GM12878 (cell line): ENCODE measurements around the gene KCNA1.

Source experiments
- CEBPB ChIP-seq, 2 experiments: fragments of 150-350 bp in 1 of 2; IDR thresholded peaks; 2 replicates each; pipeline ENCODE4 v1.6.1; 2012 to 2014; ENCODE audit warnings: low read depth in 2 of 2, low read length in 2 of 2, borderline replicate concordance in 1 of 2, inconsistent platforms in 1 of 2
- ELK1 ChIP-seq: IDR thresholded peaks from 2 replicates; pipeline ENCODE4 v1.6.1; 2012; ENCODE audit warnings: low read depth, low read length, improper control_type of control experiment
- EZH2 ChIP-seq: IDR thresholded peaks from 2 replicates; pipeline ENCODE4 v1.6.1; 2012; ENCODE audit warnings: low read depth, mild to moderate bottlenecking, control low read depth, inconsistent platforms, low read length, borderline replicate concordance; ENCODE audit not compliant: control insufficient read depth
- POLR2A ChIP-seq: IDR thresholded peaks from 2 replicates; pipeline ENCODE4 v1.6.1; 2011; ENCODE audit warnings: low read depth, mild to moderate bottlenecking, low read length
- SIN3A ChIP-seq: IDR thresholded peaks from 2 replicates; pipeline ENCODE4 v1.6.1; 2012; ENCODE audit warnings: low read depth, low read length, improper control_type of control experiment
- SMC3 ChIP-seq: IDR thresholded peaks from 2 replicates; pipeline ENCODE4 v1.6.1; 2011; ENCODE audit warnings: low read length, improper control_type of control experiment, borderline replicate concordance
- TARDBP ChIP-seq: IDR thresholded peaks from 2 replicates; pipeline ENCODE4 v1.6.1; 2016; ENCODE audit warnings: borderline replicate concordance
- TCF12 ChIP-seq: IDR thresholded peaks from 2 replicates; pipeline ENCODE4 v1.6.1; 2011; ENCODE audit warnings: low read depth, mild to moderate bottlenecking, low read length

DNA sequence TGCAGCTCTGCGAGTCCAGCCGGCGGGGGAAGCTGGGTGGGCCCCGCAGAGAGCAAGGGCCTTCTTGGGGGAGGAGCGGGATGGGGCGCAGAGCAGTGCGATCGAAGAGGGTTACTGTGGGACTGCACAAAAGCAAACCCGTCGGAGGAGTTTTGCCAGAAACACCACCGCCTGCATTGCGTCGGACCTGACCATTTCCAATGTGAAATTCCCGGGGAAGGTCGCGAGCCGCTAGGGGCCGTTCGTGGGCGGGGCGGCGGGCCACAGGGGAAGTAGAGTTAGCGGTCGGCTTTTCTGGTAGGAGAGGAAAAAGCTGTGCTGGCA, 333 bp upstream of the KCNA1 start:
- TF ChIP-seq EZH2 (no peak), SMC3 (no peak), SIN3A (no peak), POLR2A (no peak), CEBPB (IDR thresholded peaks at IDR 0.05; ENCODE audit: borderline replicate concordance in 1 of 2, low read depth in 2 of 2, low read length in 2 of 2) (no peak), TCF12 (no peak), TARDBP (no peak), ELK1 (no peak)
